RWPE2 (cell line): ENCODE measurements around the gene NIT1.

Experiments
- ATAC-seq: fragments of 200-7000 bp; cut with Tn5 transposase; 3 replicates; pipeline ENCODE4 v1.9.1; 2021; ENCODE audit warnings: low read depth
- DNase-seq: peaks from one replicate; pipeline ENCODE4 v3.0.0-alpha.2; 2020; ENCODE audit warnings: low spot score
- H3K27ac ChIP-seq: fragments of 450-650 bp; 2 replicates; pipeline ENCODE4 v1.5.1; 2017; ENCODE audit warnings: mild to moderate bottlenecking; ENCODE audit not compliant: poor library complexity, severe bottlenecking
- H3K27me3 ChIP-seq: fragments of 250-450 bp; sonication (Bioruptor Pico); 2 replicates; pipeline ENCODE4 v1.5.1; 2021; ENCODE audit warnings: mild to moderate bottlenecking, moderate library complexity; ENCODE audit not compliant: insufficient read depth, poor library complexity, severe bottlenecking
- H3K36me3 ChIP-seq: fragments of 250-450 bp; sonication (Bioruptor Pico); 2 replicates; pipeline ENCODE4 v1.5.1; 2020; ENCODE audit warnings: low read depth, mild to moderate bottlenecking, moderate library complexity
- H3K4me1 ChIP-seq: fragments of 250-450 bp; sonication (Bioruptor Pico); 2 replicates; pipeline ENCODE4 v1.5.1; 2021; ENCODE audit warnings: mild to moderate bottlenecking, moderate library complexity; ENCODE audit not compliant: insufficient read depth, poor library complexity, severe bottlenecking
- H3K4me3 ChIP-seq: fragments of 250-450 bp; sonication (Bioruptor Pico); 2 replicates; pipeline ENCODE4 v1.5.1; 2021; ENCODE audit warnings: mild to moderate bottlenecking, moderate library complexity; ENCODE audit not compliant: severe bottlenecking
- H3K9me3 ChIP-seq: fragments of 250-450 bp; sonication (Bioruptor Pico); 2 replicates; pipeline ENCODE4 v1.5.1; 2021; ENCODE audit warnings: mild to moderate bottlenecking, moderate library complexity; ENCODE audit not compliant: severe bottlenecking
- CTCF ChIP-seq: fragments of 450-650 bp; IDR thresholded peaks from one replicate; pipeline ENCODE4 v1.5.1; 2017; ENCODE audit warnings: mild to moderate bottlenecking, moderate library complexity; ENCODE audit not compliant: poor library complexity, severe bottlenecking

NIT1 gene

GRCh38 chr1:161098210-161099068, 19.5 kb upstream of the NIT1 start, which contains the start of gene KLHDC9:
Gene KLHDC9, plus strand, starts transcription at chr1:161098361. Its CDS starts 175 bp downstream, at chr1:161098536.
- Histone ChIP-seq H3K4me1 (no peaks in the 10 kb centered on the region), H3K4me3 (peak within 1 kb of the TSS; percentile 53), H3K27ac (peak within 1 kb of the TSS; percentile 31), H3K9me3 (no peaks in the 10 kb centered on the region), H3K36me3 (peaks cover 26% of the 10 kb centered on the region), H3K27me3 (no peaks in the 10 kb centered on the region)
- DNase-seq (peak; percentile 87), ATAC-seq (peak; percentile 83)
- peak; percentile 8 for TF ChIP-seq CTCF

- H3K4me3 ChIP-seq = peak overlapping the region; percentile 53
- no peaks in the 10 kb centered on the region for H3K9me3 ChIP-seq
- peak; percentile 6; the same call in 2 of the 3 replicates for ATAC-seq
- H3K4me1 ChIP-seq = no peaks in the 10 kb centered on the region
- H3K27me3 ChIP-seq = no peaks in the 10 kb centered on the region
- H3K27ac ChIP-seq = no peak overlapping the region
- peaks cover 26% of the 10 kb centered on the region for H3K36me3 ChIP-seq
- TF ChIP-seq CTCF = no peak
- DNase-seq = no peak
Observed at GRCh38 chr1:161099090-161099802, 18.7 kb upstream of the NIT1 start.

- peaks cover 5% of the 10 kb centered on the region for H3K4me1 ChIP-seq
- no peak for TF ChIP-seq CTCF
- no peaks in the 10 kb centered on the region for H3K9me3 ChIP-seq
- no peaks in the 10 kb centered on the region for H3K27me3 ChIP-seq
- DNase-seq (no peak), ATAC-seq (no peak)
- no peak overlapping the region for H3K27ac ChIP-seq
- H3K36me3 ChIP-seq = peaks cover 36% of the 10 kb centered on the region
- H3K4me3 ChIP-seq = no peak overlapping the region
Observed at GRCh38 chr1:161100556-161100955, 17.3 kb upstream of the NIT1 start.

- TF ChIP-seq CTCF = no peak
- DNase-seq = no peak
Observed at GRCh38 chr1:161106431-161106830, 11.5 kb upstream of the NIT1 start.

GRCh38 chr1:161111117-161111516, 6.8 kb upstream of the NIT1 start:
- Histone ChIP-seq H3K27me3 (no peaks in the 10 kb centered on the region), H3K36me3 (peaks cover 62% of the 10 kb centered on the region), H3K9me3 (no peaks in the 10 kb centered on the region), H3K4me1 (peaks cover 10% of the 10 kb centered on the region), H3K27ac (no peak overlapping the region), H3K4me3 (no peak overlapping the region)
- ATAC-seq (no peak), DNase-seq (no peak)
- no peak for TF ChIP-seq CTCF

More at GRCh38 chr1:161106431-161106830, 11.5 kb upstream of the NIT1 start:
- Histone ChIP-seq H3K4me3 (no peak overlapping the region), H3K4me1 (peaks cover 5% of the 10 kb centered on the region), H3K27ac (no peak overlapping the region), H3K9me3 (no peaks in the 10 kb centered on the region), H3K36me3 (peaks cover 53% of the 10 kb centered on the region), H3K27me3 (no peaks in the 10 kb centered on the region)
- ATAC-seq = no peak
